ENCODE results near the gene BCL2L12. TPM values are rescaled to one million over a fixed set of nuclear protein-coding genes. Genes with fewer than 3 reads are reported as not detected.

Gene BCL2L12
- total RNA-seq, 4 donors from 2014 or later: 3.1 to 28.0 (median 7.5) TPM

GRCh38 chr19:49690079-49690655 is 24.4 kb downstream of the BCL2L12 start:
- no peaks in the 10 kb centered on the region for H3K9me3 ChIP-seq
- WGBS: 6% methylated on average over 26 of the region's 39 CpGs
- H3K36me3 ChIP-seq: peaks cover 20% of the 10 kb centered on the region
- TF ChIP-seq POLR2A (IDR thresholded peaks at IDR 0.05) (no peak), CTCF (IDR thresholded peaks at IDR 0.05) (peak in 1 of 2 donors; percentile 7)
- peak overlapping the region; percentile 57 for H3K4me3 ChIP-seq
- H3K27ac ChIP-seq: peak overlapping the region; percentile 49
- DNase-seq (ENCODE audit: low spot score in 2 of 2): peak in 1 of 2 donors; percentile 78
- no peaks in the 10 kb centered on the region for H3K27me3 ChIP-seq
- peaks cover 27% of the 10 kb centered on the region for H3K4me1 ChIP-seq

GRCh38 chr19:49690656-49691242 is 25.0 kb downstream of the BCL2L12 start, which contains the start of gene CPT1C:
TSS of gene CPT1C (plus strand) at chr19:49691116. CDS start at chr19:49692253, 1,137 bp downstream.
- peak; percentile 88 to 91 for DNase-seq (ENCODE audit: low spot score in 2 of 2)
- Histone ChIP-seq H3K4me1 (peaks cover 27% of the 10 kb centered on the region), H3K36me3 (peaks cover 15% of the 10 kb centered on the region), H3K9me3 (no peaks in the 10 kb centered on the region), H3K27ac (peak within 1 kb of the TSS; percentile 49), H3K27me3 (no peaks in the 10 kb centered on the region), H3K4me3 (peak within 1 kb of the TSS; percentile 57)
- WGBS: under 1% methylated on average over 37 of the region's 38 CpGs
- TF ChIP-seq EP300 (IDR thresholded peaks at IDR 0.05) (no peak), POLR2A (IDR thresholded peaks at IDR 0.05) (peak in 1 of 2 donors; percentile 10)

GRCh38 chr19:49691243-49692146 is 25.8 kb downstream of the BCL2L12 start:
- 34% methylated on average over 21 of the region's 39 CpGs for WGBS
- peak in 1 of 2 donors; percentile 79 for DNase-seq (ENCODE audit: low spot score in 2 of 2)
- peaks cover 27% of the 10 kb centered on the region for H3K4me1 ChIP-seq
- H3K27ac ChIP-seq: no peak overlapping the region
- H3K36me3 ChIP-seq: peaks cover 8% of the 10 kb centered on the region
- H3K27me3 ChIP-seq: no peaks in the 10 kb centered on the region
- H3K9me3 ChIP-seq: no peaks in the 10 kb centered on the region
- TF ChIP-seq POLR2A (IDR thresholded peaks at IDR 0.05): no peak
- no peak for TF ChIP-seq EP300 (IDR thresholded peaks at IDR 0.05)
- no peak for TF ChIP-seq CTCF (IDR thresholded peaks at IDR 0.05)
- no peak for TF ChIP-seq POLR2AphosphoS5 (IDR thresholded peaks at IDR 0.05)
- H3K4me3 ChIP-seq: peak overlapping the region; percentile 57

- Histone ChIP-seq H3K9me3 (no peaks in the 10 kb centered on the region), H3K36me3 (peaks cover 1% of the 10 kb centered on the region), H3K27me3 (no peaks in the 10 kb centered on the region), H3K27ac (no peak overlapping the region), H3K4me1 (peaks cover 27% of the 10 kb centered on the region), H3K4me3 (no peak overlapping the region)
- no peak for DNase-seq (ENCODE audit: low spot score in 2 of 2)
- TF ChIP-seq EP300 (IDR thresholded peaks at IDR 0.05) (no peak), CTCF (IDR thresholded peaks at IDR 0.05) (no peak), POLR2AphosphoS5 (IDR thresholded peaks at IDR 0.05) (no peak), POLR2A (IDR thresholded peaks at IDR 0.05) (no peak)
- WGBS: 77% methylated on average over 16 of the region's 16 CpGs
These were observed 26.4 kb downstream of the BCL2L12 start for GRCh38 chr19:49692147-49692506.

GRCh38 chr19:49696115-49696514 is 30.4 kb downstream of the BCL2L12 start:
- DNase-seq (ENCODE audit: low spot score in 2 of 2): no peak
- H3K9me3 ChIP-seq: no peaks in the 10 kb centered on the region
- no peak overlapping the region for H3K4me3 ChIP-seq
- TF ChIP-seq POLR2A (IDR thresholded peaks at IDR 0.05) (no peak), EP300 (IDR thresholded peaks at IDR 0.05) (no peak), POLR2AphosphoS5 (IDR thresholded peaks at IDR 0.05) (no peak), CTCF (IDR thresholded peaks at IDR 0.05) (no peak)
- H3K4me1 ChIP-seq: peaks cover 6% of the 10 kb centered on the region
- H3K27ac ChIP-seq: no peak overlapping the region
- 79% methylated on average over 6 of the region's 6 CpGs for WGBS
- H3K36me3 ChIP-seq: no peaks in the 10 kb centered on the region
- no peaks in the 10 kb centered on the region for H3K27me3 ChIP-seq

All from suprapubic skin (tissue), 4 donors.